Mesothelial cell of epicardium (in vitro differentiated cells): Measurements from ENCODE around the gene PPP2R5E. TPM values are rescaled to one million over a fixed set of nuclear protein-coding genes. Genes with fewer than 3 reads are reported as not detected.

Source experiments
- DNase-seq, 2 experiments: peaks; one replicate each; pipeline ENCODE4 v3.0.0; 2021; ENCODE audit warnings: low spot score in 2 of 2; ENCODE audit not compliant: unreplicated experiment in 2 of 2
- H3K27ac Mint-ChIP-seq: 2 replicates; pipeline ENCODE4 v1.8.0; 2021; ENCODE audit warnings: mixed read lengths
- H3K27me3 Mint-ChIP-seq: 2 replicates; pipeline ENCODE4 v1.8.0; 2021; ENCODE audit warnings: low read depth, mixed read lengths
- H3K36me3 Mint-ChIP-seq: 2 replicates; pipeline ENCODE4 v1.8.0; 2021; ENCODE audit warnings: mixed read lengths
- H3K4me1 Mint-ChIP-seq: 2 replicates; pipeline ENCODE4 v1.8.0; 2021; ENCODE audit warnings: mixed read lengths
- H3K4me3 Mint-ChIP-seq: 2 replicates; pipeline ENCODE4 v1.8.0; 2021; ENCODE audit warnings: mild to moderate bottlenecking, moderate library complexity, mixed read lengths
- H3K9me3 Mint-ChIP-seq: 2 replicates; pipeline ENCODE4 v1.8.0; 2021; ENCODE audit warnings: mixed read lengths
- total RNA-seq: library from RNA; stranded (reverse); gene quantifications from 3 replicates; pipeline ENCODE4 v1.2.1, GENCODE V29; 2021
- TF ChIP-seq, protein P1 (sequence below): fragments of 200-600 bp; sonication (generic); IDR thresholded peaks from one replicate; pipeline ENCODE4 v1.5.0; 2021; ENCODE audit warnings: antibody characterized with exemption; ENCODE audit not compliant: unreplicated experiment

PPP2R5E gene
- total RNA-seq, 1 donor from 2014 or later, result 58.2 TPM

DNA sequence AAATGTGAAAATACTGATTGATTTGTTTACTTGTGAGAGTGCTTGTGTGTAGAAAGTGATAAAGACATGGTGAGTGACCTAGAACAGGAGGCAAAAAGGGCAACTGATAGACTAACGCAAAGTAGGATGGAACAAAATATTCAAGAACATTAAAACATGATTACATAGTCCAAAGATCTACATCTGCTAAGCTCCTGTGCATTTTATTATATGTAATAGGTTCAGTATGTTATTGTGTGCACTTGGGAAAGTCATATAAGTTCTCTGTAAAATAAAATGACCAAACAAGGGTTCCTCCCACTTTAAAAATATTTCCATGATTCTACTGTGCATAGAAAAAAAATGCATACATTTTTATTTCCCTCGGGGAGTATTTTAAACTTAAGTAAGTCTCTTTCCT is 150.2 kb downstream of the PPP2R5E start:
- Mint-ChIP-seq H3K9me3 (peaks cover 2% of the 10 kb centered on the region), H3K27me3 (no peaks in the 10 kb centered on the region), H3K4me3 (no peak overlapping the region), H3K27ac (no peak overlapping the region), H3K4me1 (peaks cover 14% of the 10 kb centered on the region), H3K36me3 (peaks cover 29% of the 10 kb centered on the region)
- TF ChIP-seq, protein P1, sequence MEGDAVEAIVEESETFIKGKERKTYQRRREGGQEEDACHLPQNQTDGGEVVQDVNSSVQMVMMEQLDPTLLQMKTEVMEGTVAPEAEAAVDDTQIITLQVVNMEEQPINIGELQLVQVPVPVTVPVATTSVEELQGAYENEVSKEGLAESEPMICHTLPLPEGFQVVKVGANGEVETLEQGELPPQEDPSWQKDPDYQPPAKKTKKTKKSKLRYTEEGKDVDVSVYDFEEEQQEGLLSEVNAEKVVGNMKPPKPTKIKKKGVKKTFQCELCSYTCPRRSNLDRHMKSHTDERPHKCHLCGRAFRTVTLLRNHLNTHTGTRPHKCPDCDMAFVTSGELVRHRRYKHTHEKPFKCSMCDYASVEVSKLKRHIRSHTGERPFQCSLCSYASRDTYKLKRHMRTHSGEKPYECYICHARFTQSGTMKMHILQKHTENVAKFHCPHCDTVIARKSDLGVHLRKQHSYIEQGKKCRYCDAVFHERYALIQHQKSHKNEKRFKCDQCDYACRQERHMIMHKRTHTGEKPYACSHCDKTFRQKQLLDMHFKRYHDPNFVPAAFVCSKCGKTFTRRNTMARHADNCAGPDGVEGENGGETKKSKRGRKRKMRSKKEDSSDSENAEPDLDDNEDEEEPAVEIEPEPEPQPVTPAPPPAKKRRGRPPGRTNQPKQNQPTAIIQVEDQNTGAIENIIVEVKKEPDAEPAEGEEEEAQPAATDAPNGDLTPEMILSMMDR, result no peak
- DNase-seq, result no peak

DNA sequence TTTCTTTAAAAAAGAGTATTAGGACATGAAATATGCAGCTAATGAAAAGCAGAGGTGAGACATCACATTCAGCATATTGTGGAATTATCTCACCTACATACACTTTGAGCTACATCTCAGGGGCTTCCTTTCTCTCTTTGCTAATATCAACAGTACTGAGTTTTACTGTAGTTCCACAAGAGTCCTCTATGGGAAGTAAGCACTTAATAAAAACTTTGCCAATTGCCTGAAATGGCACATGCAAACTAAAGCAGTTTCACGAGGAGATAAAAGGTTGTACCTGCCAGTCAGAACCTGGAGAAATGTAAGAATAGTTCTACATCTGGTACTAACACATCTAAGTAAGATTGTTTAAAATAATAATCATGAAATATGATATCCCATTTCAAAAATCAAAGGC is 150.9 kb downstream of the PPP2R5E start:
- Mint-ChIP-seq H3K27me3 (no peaks in the 10 kb centered on the region), H3K27ac (no peak overlapping the region), H3K4me1 (peaks cover 14% of the 10 kb centered on the region), H3K9me3 (no peaks in the 10 kb centered on the region), H3K4me3 (no peak overlapping the region), H3K36me3 (peaks cover 32% of the 10 kb centered on the region)
- TF ChIP-seq, protein P1, result no peak
- no peak for DNase-seq

DNA sequence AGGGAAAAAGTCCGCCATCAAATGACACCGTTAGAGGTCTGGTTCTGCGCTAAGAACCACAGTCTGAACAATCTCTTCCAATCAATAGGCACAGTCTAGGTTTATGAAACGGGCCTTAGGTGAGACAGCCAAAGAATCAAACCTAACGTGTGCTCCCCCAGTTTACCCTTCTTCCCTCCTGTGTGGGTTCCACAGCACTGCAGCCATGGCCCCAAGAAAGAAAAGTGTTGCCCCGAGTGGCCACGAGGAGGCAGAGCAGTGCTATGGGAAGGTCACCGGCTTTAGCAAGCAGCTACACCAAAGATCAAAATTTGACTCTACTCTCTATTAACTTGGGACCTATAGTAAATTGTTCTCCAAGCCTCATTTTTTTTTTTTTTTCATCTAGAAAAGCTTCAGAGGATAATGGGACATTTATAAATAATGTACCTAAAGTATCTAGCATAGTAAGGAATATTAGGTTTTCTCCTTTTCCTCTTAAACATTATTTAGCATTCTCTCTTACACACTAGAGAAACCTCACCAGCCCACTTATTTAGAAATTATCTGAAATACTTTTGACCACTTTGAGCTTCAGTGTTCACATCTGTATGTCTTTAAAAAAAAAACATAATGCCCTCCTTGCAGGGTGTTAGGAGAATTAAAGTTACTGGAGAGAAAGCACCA is 154.3 kb downstream of the PPP2R5E start:
- Mint-ChIP-seq H3K27me3 (no peaks in the 10 kb centered on the region), H3K36me3 (peaks cover 41% of the 10 kb centered on the region), H3K4me1 (peaks cover 9% of the 10 kb centered on the region), H3K27ac (no peak overlapping the region), H3K4me3 (no peak overlapping the region), H3K9me3 (no peaks in the 10 kb centered on the region)
- peak in 1 of 2 experiments; percentile 67 for DNase-seq
- TF ChIP-seq, protein P1, result peak; percentile 60

DNA sequence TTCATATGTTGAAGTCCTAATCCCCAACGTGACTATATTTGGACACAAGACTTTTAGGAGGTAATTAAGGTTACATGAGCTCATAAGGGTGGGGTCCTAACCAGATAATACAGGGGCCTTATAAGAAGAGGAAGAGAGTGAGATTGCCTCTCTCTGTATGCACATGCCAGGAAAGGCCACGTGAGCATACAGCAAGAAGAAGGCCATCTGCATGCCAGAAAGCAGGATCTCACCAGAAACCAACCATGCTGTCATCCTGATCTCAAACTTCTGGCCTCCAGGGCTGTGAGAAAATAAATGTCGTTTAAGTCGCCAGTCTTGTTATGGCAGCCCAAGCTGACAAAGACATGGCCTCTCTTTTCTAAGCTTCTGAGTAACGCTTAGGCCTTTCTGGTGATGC is 155.5 kb downstream of the PPP2R5E start:
- Mint-ChIP-seq H3K4me1 (peaks cover 5% of the 10 kb centered on the region), H3K27me3 (no peaks in the 10 kb centered on the region), H3K27ac (no peak overlapping the region), H3K9me3 (no peaks in the 10 kb centered on the region), H3K4me3 (no peak overlapping the region), H3K36me3 (peaks cover 39% of the 10 kb centered on the region)
- DNase-seq, result no peak
- TF ChIP-seq, protein P1, result no peak

DNA sequence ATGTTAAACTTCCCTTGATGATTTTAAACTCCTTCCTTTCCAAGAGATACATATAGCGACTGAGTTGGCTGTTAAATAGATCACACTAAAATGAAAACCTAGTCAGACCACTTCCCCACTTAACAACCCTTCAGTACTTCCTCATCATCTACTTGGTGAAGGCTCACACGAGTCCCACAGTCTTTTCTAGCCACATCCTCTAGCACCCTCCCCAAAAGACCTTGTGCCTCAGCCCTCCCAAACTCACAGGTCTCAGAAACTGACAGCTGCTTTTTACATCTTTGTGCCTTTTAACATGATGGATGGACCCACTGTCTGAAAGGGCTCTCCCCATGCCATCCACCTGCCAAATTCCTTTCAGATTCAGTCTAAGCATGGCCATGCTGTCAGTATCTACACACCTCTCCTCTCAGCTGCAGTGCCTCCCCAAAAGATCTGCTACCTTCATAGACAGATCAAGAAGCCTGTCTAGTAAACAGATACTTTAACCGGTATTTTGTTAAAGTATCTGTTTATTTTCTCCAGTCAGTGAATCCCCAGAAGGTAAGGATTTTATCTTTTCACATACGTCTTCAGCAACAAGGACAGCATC is 159.3 kb downstream of the PPP2R5E start:
- peaks cover 53% of the 10 kb centered on the region for H3K36me3 Mint-ChIP-seq
- DNase-seq, result no peak
- TF ChIP-seq, protein P1, result no peak
- no peaks in the 10 kb centered on the region for H3K4me1 Mint-ChIP-seq
- no peak overlapping the region for H3K4me3 Mint-ChIP-seq
- no peaks in the 10 kb centered on the region for H3K9me3 Mint-ChIP-seq
- H3K27ac Mint-ChIP-seq, result peak overlapping the region; percentile 3
- H3K27me3 Mint-ChIP-seq, result no peaks in the 10 kb centered on the region
